ENCODE results near the gene RBBP8NL. TPM values are rescaled to one million over a fixed set of nuclear protein-coding genes. Genes with fewer than 3 reads are reported as not detected.

Gene RBBP8NL
- total and polyA plus RNA-seq, 5 donors from 2014 or later: not detected

GRCh38 chr20:62371588-62372041 is 55.7 kb downstream of the RBBP8NL start:
- Mint-ChIP-seq H3K4me3 (no peak overlapping the region), H3K27me3 (peaks cover 19% of the 10 kb centered on the region), H3K36me3 (no peaks in the 10 kb centered on the region), H3K27ac (no peak overlapping the region), H3K4me1 (peaks cover 0 to 7% (median 0%) of the 10 kb centered on the region in 4 donors), H3K9me3 (no peaks in the 10 kb centered on the region)
- Histone ChIP-seq H3K27me3 (ENCODE audit: control insufficient read depth, insufficient read depth, low read length) (no peaks in the 10 kb centered on the region), H3K4me3 (ENCODE audit: low read depth, low read length) (no peak overlapping the region), H3K27ac (ENCODE audit: insufficient read depth, low read length, poor library complexity, severe bottlenecking) (no peak overlapping the region), H3K4me1 (ENCODE audit: control insufficient read depth, insufficient read depth, low read length, poor library complexity, severe bottlenecking) (peaks cover 17% of the 10 kb centered on the region), H3K9me3 (ENCODE audit: control insufficient read depth in 2 of 2, low read length in 2 of 2) (no peaks in the 10 kb centered on the region), H3K36me3 (ENCODE audit: control insufficient read depth, insufficient read depth, low read length) (no peaks in the 10 kb centered on the region)
- ATAC-seq (ENCODE audit: low read depth in 2 of 2): no peak
- no peak for DNase-seq

- H3K4me3 Mint-ChIP-seq: no peak overlapping the region
- DNase-seq (no peak), ATAC-seq (ENCODE audit: low read depth in 2 of 2) (no peak)
- H3K27ac ChIP-seq (ENCODE audit: insufficient read depth, low read length, poor library complexity, severe bottlenecking): no peak overlapping the region
- no peak overlapping the region for H3K27ac Mint-ChIP-seq
- peaks cover 24% of the 10 kb centered on the region for H3K4me1 ChIP-seq (ENCODE audit: control insufficient read depth, insufficient read depth, low read length, poor library complexity, severe bottlenecking)
- no peaks in the 10 kb centered on the region for H3K9me3 Mint-ChIP-seq
- no peaks in the 10 kb centered on the region for H3K36me3 ChIP-seq (ENCODE audit: control insufficient read depth, insufficient read depth, low read length)
- no peaks in the 10 kb centered on the region for H3K27me3 ChIP-seq (ENCODE audit: control insufficient read depth, insufficient read depth, low read length)
- no peak overlapping the region for H3K4me3 ChIP-seq (ENCODE audit: low read depth, low read length)
- H3K4me1 Mint-ChIP-seq: peaks cover 0 to 7% (median 0%) of the 10 kb centered on the region in 4 donors
- H3K36me3 Mint-ChIP-seq: no peaks in the 10 kb centered on the region
- peaks cover 19% of the 10 kb centered on the region for H3K27me3 Mint-ChIP-seq
- H3K9me3 ChIP-seq (ENCODE audit: control insufficient read depth in 2 of 2, low read length in 2 of 2): no peaks in the 10 kb centered on the region
Measured at GRCh38 chr20:62370807-62371587, 56.3 kb downstream of the RBBP8NL start.

DNA sequence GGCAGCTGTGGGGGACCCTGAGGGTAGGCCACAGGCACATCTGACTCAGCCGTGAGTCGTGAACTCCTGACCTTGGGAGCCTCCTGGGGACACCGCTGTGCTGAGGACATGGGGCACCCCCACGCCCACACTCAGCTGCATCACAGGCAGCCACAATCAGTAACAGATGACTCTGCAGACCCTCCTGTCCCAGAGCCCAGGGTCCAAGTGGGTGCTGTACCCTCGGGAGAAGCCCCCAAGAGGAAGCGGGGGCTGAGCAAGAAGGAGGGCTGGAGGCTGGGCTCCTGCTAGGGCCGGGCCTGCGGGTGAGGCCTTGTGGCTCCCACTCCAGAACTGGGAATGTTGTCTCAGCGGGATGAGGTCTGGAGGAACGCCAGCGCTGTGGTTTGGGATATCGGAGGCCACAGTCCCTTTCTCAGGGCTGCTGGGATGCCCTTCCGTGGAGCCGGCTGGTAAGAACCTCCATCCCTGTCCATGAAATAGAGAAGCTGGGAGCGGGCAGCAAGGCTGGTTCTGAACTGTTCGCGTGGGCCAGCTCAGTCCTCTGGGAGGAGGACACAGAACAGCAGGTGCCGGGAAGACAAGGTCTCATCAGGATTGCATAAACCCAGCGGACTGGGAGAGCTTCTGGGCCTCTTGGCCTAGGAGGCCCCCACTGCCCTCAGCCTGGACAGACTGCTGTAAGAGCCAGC is 57.1 kb downstream of the RBBP8NL start:
- Mint-ChIP-seq H3K9me3 (no peaks in the 10 kb centered on the region), H3K27ac (no peak overlapping the region)
- no peak for ATAC-seq (ENCODE audit: low read depth in 2 of 2)

GRCh38 chr20:62369815-62370114 is 57.6 kb downstream of the RBBP8NL start:
- H3K27ac Mint-ChIP-seq: no peak overlapping the region
- H3K9me3 Mint-ChIP-seq: no peaks in the 10 kb centered on the region
- no peaks in the 10 kb centered on the region for H3K36me3 Mint-ChIP-seq
- H3K4me3 Mint-ChIP-seq: no peak overlapping the region
- H3K9me3 ChIP-seq (ENCODE audit: control insufficient read depth in 2 of 2, low read length in 2 of 2): no peaks in the 10 kb centered on the region
- ATAC-seq (ENCODE audit: low read depth in 2 of 2) (no peak), DNase-seq (no peak)
- no peaks in the 10 kb centered on the region for H3K36me3 ChIP-seq (ENCODE audit: control insufficient read depth, insufficient read depth, low read length)
- H3K4me3 ChIP-seq (ENCODE audit: low read depth, low read length): no peak overlapping the region
- H3K27me3 ChIP-seq (ENCODE audit: control insufficient read depth, insufficient read depth, low read length): no peaks in the 10 kb centered on the region
- H3K4me1 ChIP-seq (ENCODE audit: control insufficient read depth, insufficient read depth, low read length, poor library complexity, severe bottlenecking): peaks cover 25% of the 10 kb centered on the region
- peaks cover 25% of the 10 kb centered on the region for H3K27me3 Mint-ChIP-seq
- H3K4me1 Mint-ChIP-seq: peaks cover 0 to 7% (median 0%) of the 10 kb centered on the region in 4 donors
- no peak overlapping the region for H3K27ac ChIP-seq (ENCODE audit: insufficient read depth, low read length, poor library complexity, severe bottlenecking)

More for the DNA sequence above, 57.1 kb downstream of the RBBP8NL start:
- H3K27me3 Mint-ChIP-seq: peaks cover 20% of the 10 kb centered on the region
- no peaks in the 10 kb centered on the region for H3K36me3 ChIP-seq (ENCODE audit: control insufficient read depth, insufficient read depth, low read length)
- no peak overlapping the region for H3K27ac ChIP-seq (ENCODE audit: insufficient read depth, low read length, poor library complexity, severe bottlenecking)
- H3K4me3 ChIP-seq (ENCODE audit: low read depth, low read length): no peak overlapping the region
- DNase-seq: no peak
- H3K4me3 Mint-ChIP-seq: no peak overlapping the region
- H3K27me3 ChIP-seq (ENCODE audit: control insufficient read depth, insufficient read depth, low read length): no peaks in the 10 kb centered on the region
- H3K36me3 Mint-ChIP-seq: no peaks in the 10 kb centered on the region
- H3K4me1 Mint-ChIP-seq: peaks cover 0 to 7% (median 0%) of the 10 kb centered on the region in 4 donors
- H3K9me3 ChIP-seq (ENCODE audit: control insufficient read depth in 2 of 2, low read length in 2 of 2): no peaks in the 10 kb centered on the region
- peaks cover 25% of the 10 kb centered on the region for H3K4me1 ChIP-seq (ENCODE audit: control insufficient read depth, insufficient read depth, low read length, poor library complexity, severe bottlenecking)

DNA sequence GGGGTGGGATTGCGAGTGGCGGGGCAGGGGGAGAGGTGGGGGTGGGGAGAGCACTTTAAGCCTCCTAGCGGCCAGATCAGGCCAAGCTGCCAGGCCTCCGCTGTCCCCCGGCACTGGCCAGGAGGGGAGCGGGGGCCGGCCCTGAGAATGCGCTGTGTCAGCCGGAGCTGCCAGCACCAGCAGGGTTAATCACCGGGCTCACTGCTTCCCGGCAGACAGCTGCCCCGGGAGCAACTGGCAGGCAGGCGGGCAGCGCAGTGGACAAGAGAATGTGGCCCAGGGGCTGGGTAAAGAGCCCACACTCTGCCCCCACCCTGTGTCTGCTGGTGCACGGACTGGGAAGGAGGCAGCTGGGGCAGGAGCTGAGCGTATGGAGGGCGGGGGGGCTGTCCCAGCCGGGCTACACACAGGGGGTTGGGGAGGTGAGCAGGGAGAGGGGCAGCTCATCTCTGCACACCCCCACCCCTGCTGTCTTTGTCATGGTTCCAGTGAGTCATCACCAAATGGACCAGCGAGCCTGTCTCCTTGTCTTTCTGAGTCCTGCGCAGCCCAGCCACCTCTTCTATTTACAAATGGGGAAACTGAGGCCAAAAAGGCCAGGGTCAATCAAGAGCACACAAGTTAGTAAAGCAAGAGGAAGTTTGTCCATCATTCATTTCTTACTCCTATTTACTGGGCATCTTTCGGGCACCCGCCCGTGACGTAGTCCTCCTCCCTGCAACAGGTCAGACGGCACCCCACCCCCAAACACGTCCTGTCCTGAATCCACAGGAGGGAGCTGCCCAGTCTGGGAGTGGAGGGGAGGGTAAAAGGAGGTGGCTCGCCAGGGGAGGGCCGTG is 58.1 kb downstream of the RBBP8NL start:
- Mint-ChIP-seq H3K4me3 (peak overlapping the region in 2 of 4 donors; percentile 21 to 53), H3K4me1 (peaks cover 0 to 7% (median 0%) of the 10 kb centered on the region in 4 donors), H3K27me3 (peaks cover 30% of the 10 kb centered on the region), H3K9me3 (no peaks in the 10 kb centered on the region), H3K27ac (no peak overlapping the region), H3K36me3 (no peaks in the 10 kb centered on the region)
- Histone ChIP-seq H3K9me3 (ENCODE audit: control insufficient read depth in 2 of 2, low read length in 2 of 2) (no peaks in the 10 kb centered on the region), H3K27me3 (ENCODE audit: control insufficient read depth, insufficient read depth, low read length) (no peaks in the 10 kb centered on the region), H3K4me3 (ENCODE audit: low read depth, low read length) (no peak overlapping the region), H3K36me3 (ENCODE audit: control insufficient read depth, insufficient read depth, low read length) (no peaks in the 10 kb centered on the region), H3K27ac (ENCODE audit: insufficient read depth, low read length, poor library complexity, severe bottlenecking) (no peak overlapping the region), H3K4me1 (ENCODE audit: control insufficient read depth, insufficient read depth, low read length, poor library complexity, severe bottlenecking) (peaks cover 25% of the 10 kb centered on the region)
- no peak for DNase-seq
- no peak for ATAC-seq (ENCODE audit: low read depth in 2 of 2)

- no peak for ATAC-seq (ENCODE audit: low read depth in 2 of 2)
- Histone ChIP-seq H3K4me3 (ENCODE audit: low read depth, low read length) (no peak overlapping the region), H3K4me1 (ENCODE audit: control insufficient read depth, insufficient read depth, low read length, poor library complexity, severe bottlenecking) (peaks cover 25% of the 10 kb centered on the region), H3K27me3 (ENCODE audit: control insufficient read depth, insufficient read depth, low read length) (no peaks in the 10 kb centered on the region), H3K36me3 (ENCODE audit: control insufficient read depth, insufficient read depth, low read length) (no peaks in the 10 kb centered on the region), H3K9me3 (ENCODE audit: control insufficient read depth in 2 of 2, low read length in 2 of 2) (no peaks in the 10 kb centered on the region), H3K27ac (ENCODE audit: insufficient read depth, low read length, poor library complexity, severe bottlenecking) (peak overlapping the region; percentile 5)
- Mint-ChIP-seq H3K36me3 (no peaks in the 10 kb centered on the region), H3K4me1 (peaks cover 0 to 7% (median 0%) of the 10 kb centered on the region in 4 donors), H3K27me3 (peaks cover 35% of the 10 kb centered on the region), H3K4me3 (peak overlapping the region in 3 of 4 donors; percentile 15 to 69 (median 16)), H3K27ac (no peak overlapping the region), H3K9me3 (no peaks in the 10 kb centered on the region)
- no peak for DNase-seq
Measured at GRCh38 chr20:62368392-62368975, 58.9 kb downstream of the RBBP8NL start.

GRCh38 chr20:62367633-62368391 is 59.5 kb downstream of the RBBP8NL start:
- no peak overlapping the region for H3K4me3 ChIP-seq (ENCODE audit: low read depth, low read length)
- ATAC-seq (ENCODE audit: low read depth in 2 of 2): no peak

More at GRCh38 chr20:62367633-62368391, 59.5 kb downstream of the RBBP8NL start:
- Mint-ChIP-seq H3K27me3 (peaks cover 34% of the 10 kb centered on the region), H3K4me1 (peaks cover 0 to 7% (median 0%) of the 10 kb centered on the region in 4 donors), H3K36me3 (no peaks in the 10 kb centered on the region), H3K9me3 (no peaks in the 10 kb centered on the region), H3K27ac (no peak overlapping the region), H3K4me3 (peak overlapping the region in 3 of 4 donors; percentile 56 to 71 (median 70))
- Histone ChIP-seq H3K4me1 (ENCODE audit: control insufficient read depth, insufficient read depth, low read length, poor library complexity, severe bottlenecking) (peaks cover 25% of the 10 kb centered on the region), H3K27me3 (ENCODE audit: control insufficient read depth, insufficient read depth, low read length) (no peaks in the 10 kb centered on the region), H3K27ac (ENCODE audit: insufficient read depth, low read length, poor library complexity, severe bottlenecking) (no peak overlapping the region), H3K9me3 (ENCODE audit: control insufficient read depth in 2 of 2, low read length in 2 of 2) (no peaks in the 10 kb centered on the region), H3K36me3 (ENCODE audit: control insufficient read depth, insufficient read depth, low read length) (no peaks in the 10 kb centered on the region)
- DNase-seq: peak in 1 of 3 donors; percentile 18
